ENCODE data around the gene NDUFB10. TPM values are rescaled to one million over a fixed set of nuclear protein-coding genes. Genes with fewer than 3 reads are reported as not detected.

Gene NDUFB10
- total RNA-seq, 2 donors from 2014 or later = 583 to 1,046 TPM

DNA sequence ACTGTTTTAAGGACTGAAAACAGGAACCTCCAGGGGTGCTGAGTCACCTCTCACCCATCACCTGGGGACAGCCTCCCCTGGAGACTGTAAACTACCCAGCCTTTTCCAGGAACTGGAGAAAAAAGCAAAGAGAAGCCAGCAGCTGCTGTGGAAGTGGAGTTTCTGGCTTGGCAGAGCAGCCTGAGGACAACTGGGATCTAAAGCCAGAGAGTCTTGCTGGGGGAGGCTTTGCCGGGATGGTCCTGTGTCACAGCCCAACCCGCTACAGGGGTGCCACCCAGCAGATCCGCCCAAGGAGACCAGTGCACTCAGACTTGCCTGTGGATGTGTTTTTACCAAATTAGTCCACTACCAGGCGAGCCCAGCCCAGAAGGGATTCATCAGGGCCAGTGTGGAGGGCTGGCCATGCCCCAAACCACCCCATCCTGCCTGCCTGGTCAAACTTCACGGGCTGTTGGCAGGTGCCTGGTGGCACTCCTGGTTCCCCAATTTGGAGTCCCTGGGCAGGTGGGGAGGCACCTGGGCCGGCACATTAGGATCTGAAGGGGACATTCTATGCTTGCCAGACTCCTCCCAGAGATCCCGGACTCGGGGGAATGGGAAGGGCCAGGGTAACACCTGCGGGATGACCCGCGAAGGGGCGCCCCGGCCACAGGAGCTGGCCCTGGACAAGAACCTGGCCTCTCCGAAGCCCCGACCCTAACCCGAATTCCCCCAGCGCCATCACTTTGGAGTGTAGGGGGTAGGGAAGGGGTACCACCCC, 17.1 kb upstream of the NDUFB10 start:
- Histone ChIP-seq H3K4me1 (peaks cover 0 to 19% of the 10 kb centered on the region in 2 donors), H3K27ac (peak overlapping the region; percentile 80 to 90), H3K27me3 (no peaks in the 10 kb centered on the region), H3K36me3 (peaks cover 30% of the 10 kb centered on the region), H3K4me3 (peak overlapping the region; percentile 82 to 94), H3K9me3 (no peaks in the 10 kb centered on the region)
- no peak for DNase-seq (ENCODE audit: low spot score)
- TF ChIP-seq, protein P1, sequence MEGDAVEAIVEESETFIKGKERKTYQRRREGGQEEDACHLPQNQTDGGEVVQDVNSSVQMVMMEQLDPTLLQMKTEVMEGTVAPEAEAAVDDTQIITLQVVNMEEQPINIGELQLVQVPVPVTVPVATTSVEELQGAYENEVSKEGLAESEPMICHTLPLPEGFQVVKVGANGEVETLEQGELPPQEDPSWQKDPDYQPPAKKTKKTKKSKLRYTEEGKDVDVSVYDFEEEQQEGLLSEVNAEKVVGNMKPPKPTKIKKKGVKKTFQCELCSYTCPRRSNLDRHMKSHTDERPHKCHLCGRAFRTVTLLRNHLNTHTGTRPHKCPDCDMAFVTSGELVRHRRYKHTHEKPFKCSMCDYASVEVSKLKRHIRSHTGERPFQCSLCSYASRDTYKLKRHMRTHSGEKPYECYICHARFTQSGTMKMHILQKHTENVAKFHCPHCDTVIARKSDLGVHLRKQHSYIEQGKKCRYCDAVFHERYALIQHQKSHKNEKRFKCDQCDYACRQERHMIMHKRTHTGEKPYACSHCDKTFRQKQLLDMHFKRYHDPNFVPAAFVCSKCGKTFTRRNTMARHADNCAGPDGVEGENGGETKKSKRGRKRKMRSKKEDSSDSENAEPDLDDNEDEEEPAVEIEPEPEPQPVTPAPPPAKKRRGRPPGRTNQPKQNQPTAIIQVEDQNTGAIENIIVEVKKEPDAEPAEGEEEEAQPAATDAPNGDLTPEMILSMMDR (IDR thresholded peaks at IDR 0.05) = no peak

DNA sequence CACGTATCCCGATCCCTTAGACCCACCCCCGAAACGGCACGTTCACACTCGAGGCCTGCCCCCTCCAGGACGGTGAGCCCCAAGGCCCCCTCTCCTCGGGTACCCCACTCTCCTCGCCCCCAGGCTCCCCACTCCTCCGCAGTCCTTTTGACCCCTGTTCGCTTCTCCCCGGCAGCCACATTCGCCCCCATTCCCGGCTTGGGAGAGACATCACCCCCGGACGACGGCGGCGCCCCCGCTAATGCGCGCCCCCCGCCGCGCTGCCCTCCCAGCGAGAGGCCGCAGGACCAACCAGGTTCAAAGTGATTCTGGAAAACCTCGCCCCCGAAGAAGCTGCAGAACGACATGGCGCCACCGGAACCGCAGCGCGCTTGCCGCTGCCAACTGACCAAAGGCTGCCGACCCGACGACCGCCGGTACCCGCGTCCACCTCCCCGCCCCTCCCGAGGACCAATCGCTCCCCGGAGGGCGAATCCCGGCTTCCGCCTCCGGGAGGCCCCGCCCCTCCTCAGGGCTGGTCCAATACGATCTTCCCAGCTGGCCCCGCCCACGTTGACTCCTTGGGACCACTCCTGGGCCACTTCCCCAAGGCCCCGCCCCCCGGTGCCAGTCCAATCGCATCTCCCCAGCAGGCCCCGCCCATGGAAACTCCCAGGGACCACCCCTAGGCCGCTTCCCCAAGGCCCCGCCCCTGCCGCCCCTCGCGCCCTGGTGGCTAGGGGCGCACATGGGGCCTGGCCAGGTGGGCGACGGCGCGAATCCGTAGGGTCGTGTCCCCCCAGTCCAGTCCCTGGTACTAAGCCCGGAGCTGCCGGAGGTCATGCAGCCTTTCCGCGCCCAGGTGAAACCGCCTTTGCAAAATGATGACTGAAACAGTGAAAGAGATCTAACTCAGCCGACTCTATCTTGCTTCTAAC, 16.3 kb upstream of the NDUFB10 start, which contains the start of gene MSRB1:
TSS of gene MSRB1 (minus strand) at position 390 of the 917 bp plus-strand sequence. CDS start at position 347, 43 bp downstream.
- TF ChIP-seq, protein P1 (IDR thresholded peaks at IDR 0.05) = no peak
- Histone ChIP-seq H3K9me3 (no peaks in the 10 kb centered on the region), H3K27me3 (no peaks in the 10 kb centered on the region), H3K27ac (peak within 1 kb of the TSS; percentile 80 to 90), H3K4me1 (peaks cover 0 to 19% of the 10 kb centered on the region in 2 donors), H3K4me3 (peak within 1 kb of the TSS; percentile 82 to 94), H3K36me3 (peaks cover 24% of the 10 kb centered on the region)
- peak; percentile 100 for DNase-seq (ENCODE audit: low spot score)

DNA sequence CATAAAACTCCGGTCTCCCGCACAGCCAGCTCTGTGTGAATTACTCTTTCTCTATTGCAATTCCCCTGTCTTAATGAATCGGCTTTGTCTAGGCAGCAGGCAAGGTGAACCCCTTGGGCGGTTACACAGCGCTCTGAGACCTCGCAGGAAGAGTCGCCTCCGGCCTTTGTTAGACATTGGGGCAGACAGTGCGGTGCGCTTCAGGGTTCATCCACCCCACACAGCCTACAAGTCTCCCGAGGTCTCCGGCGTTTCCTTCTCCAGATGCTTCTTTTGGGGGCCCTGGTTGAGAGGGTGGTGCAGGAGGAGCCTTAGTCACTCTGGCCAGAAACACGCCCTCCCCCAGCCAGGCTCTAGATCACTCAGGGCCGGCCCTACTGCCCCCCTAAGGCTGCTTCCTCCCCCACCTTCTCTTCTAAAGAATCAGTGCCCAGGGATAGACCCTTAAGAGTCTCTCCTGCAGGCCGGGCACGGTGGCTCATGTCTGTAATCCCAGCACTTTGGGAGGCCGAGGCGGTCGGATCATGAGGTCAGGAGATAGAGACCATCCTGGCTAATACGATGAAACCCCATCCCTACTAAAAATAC, 14.6 kb upstream of the NDUFB10 start:
- Histone ChIP-seq H3K4me3 (no peak overlapping the region), H3K27ac (no peak overlapping the region), H3K36me3 (peaks cover 8% of the 10 kb centered on the region), H3K9me3 (no peaks in the 10 kb centered on the region), H3K4me1 (peaks cover 0 to 19% of the 10 kb centered on the region in 2 donors), H3K27me3 (no peaks in the 10 kb centered on the region)
- no peak for DNase-seq (ENCODE audit: low spot score)
- TF ChIP-seq, protein P1 (IDR thresholded peaks at IDR 0.05) = no peak

DNA sequence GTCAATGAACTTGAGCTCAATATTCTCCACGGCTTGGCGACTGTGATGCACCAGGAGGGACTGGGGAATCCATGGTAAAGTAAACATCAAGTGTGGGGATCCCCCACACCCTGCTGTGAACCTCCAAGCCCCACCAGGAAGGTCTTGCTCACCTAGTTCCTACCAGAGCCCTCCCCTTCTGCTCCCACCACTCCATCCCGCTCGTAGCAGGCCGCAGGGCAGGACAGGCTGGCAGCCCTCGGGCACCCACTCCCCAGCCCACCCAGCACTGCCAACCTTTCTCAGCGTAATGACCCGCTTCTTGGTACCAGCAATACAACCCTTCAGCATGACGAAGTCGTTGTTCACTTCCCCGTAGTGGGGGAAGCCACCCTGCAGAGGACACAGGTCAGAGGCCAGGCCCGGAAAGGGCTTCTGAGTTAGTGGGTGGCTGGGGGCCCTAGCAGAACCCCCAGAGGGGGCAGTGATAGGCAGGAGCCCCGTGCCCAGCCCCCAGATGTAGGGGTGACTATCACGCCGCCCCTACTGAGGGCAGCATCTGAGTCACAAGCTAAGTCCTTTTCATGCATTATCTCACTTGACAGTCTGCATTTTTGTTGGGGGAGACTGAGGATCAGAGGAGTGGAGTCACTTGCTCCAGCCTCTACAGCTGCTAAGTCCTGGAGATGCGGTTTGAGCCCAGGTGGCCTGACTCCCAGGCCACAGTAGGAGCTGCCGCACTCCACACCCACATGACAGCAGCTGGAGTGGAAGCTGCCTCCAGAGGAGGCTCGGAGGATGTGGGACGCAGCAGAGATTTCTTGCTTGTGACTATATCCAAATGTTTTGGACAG, 13.6 kb upstream of the NDUFB10 start:
- H3K4me3 ChIP-seq = no peak overlapping the region

More for the DNA sequence above, 13.6 kb upstream of the NDUFB10 start:
- TF ChIP-seq, protein P1 (IDR thresholded peaks at IDR 0.05) = no peak
- no peaks in the 10 kb centered on the region for H3K27me3 ChIP-seq
- no peaks in the 10 kb centered on the region for H3K9me3 ChIP-seq
- peaks cover 0 to 26% of the 10 kb centered on the region in 2 donors for H3K4me1 ChIP-seq
- no peak overlapping the region for H3K27ac ChIP-seq
- no peak for DNase-seq (ENCODE audit: low spot score)
- H3K36me3 ChIP-seq = peaks cover 2% of the 10 kb centered on the region

All from right atrium auricular region (tissue), 2 donors.